Measurements from ENCODE around the gene SMURF1.

DNA sequence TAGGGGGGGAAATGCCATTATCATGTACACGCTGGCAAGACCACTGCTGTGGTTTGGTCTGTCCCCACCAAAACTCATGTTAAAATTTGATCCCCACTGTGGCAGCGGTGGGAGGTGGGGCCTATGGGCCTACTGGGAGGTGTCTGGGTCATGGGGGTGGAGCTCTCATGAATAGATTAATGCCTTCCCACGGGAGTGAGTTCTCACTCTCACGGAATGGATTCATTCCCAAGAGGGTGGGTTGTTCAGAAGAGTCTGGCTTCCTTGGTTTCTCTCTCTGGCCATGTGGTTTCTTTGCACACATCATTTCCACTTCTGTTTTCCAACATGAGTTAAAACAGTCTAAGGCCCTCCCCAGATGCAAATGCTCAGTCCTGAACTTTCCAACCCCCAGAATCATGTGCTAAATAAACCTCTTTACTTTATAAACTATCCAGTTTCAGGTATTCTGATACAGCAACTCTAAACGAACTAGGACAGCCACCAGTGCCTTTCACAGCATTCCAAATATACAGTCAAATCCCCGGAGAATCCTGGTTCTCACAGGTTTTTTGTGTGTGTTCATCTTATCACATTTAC, 44.3 kb downstream of the SMURF1 start:
- no peak for TF ChIP-seq POLR2AphosphoS5 (IDR thresholded peaks at IDR 0.05; ENCODE audit: low read depth, low read length)
- TF ChIP-seq SPI1 (IDR thresholded peaks at IDR 0.05; ENCODE audit: low read depth, low read length): no peak
- TF ChIP-seq POLR2A (IDR thresholded peaks at IDR 0.05; ENCODE audit: low read depth, low read length): no peak

Data from GM12891 (cell line).